K562 (cell line): ENCODE data around the gene MYL9.

Source experiments
- ATF6 ChIP-seq: sonication (generic); formaldehyde crosslinking; IDR thresholded peaks from 2 replicates; pipeline ENCODE4 v1.4.0; 2020; ENCODE audit warnings: mild to moderate bottlenecking, missing genetic modification reagents
- MYC ChIP-seq, 2 experiments: fragments of 250-450 bp in 1 of 2; sonication (Bioruptor Pico) in 1 of 2; IDR thresholded peaks; 2 replicates each; pipeline versions ENCODE4 v1.5.1 to v1.6.1; 2012 to 2021; ENCODE audit warnings: low read depth in 2 of 2, borderline replicate concordance in 1 of 2, improper control_type of control experiment in 1 of 2, low read length in 1 of 2, mild to moderate bottlenecking in 1 of 2, moderate library complexity in 1 of 2
- SREBF2 ChIP-seq: sonication (generic); formaldehyde crosslinking; IDR thresholded peaks from 2 replicates; pipeline ENCODE4 v1.4.0; 2020; ENCODE audit warnings: mild to moderate bottlenecking, missing genetic modification reagents
- USF2 ChIP-seq: sonication (generic); formaldehyde crosslinking; IDR thresholded peaks from 2 replicates; pipeline ENCODE4 v1.5.0; 2020; ENCODE audit warnings: missing genetic modification reagents
- TF ChIP-seq, protein P1 (sequence below): fragments of 250-450 bp; sonication (Bioruptor Pico); IDR thresholded peaks from 2 replicates; pipeline ENCODE4 v1.4.0; 2020
- TF ChIP-seq, protein P2 (sequence below): sonication (generic); formaldehyde crosslinking; IDR thresholded peaks from 2 replicates; pipeline ENCODE4 v1.8.0; 2022; ENCODE audit warnings: missing genetic modification reagents, mild to moderate bottlenecking, borderline replicate concordance

DNA sequence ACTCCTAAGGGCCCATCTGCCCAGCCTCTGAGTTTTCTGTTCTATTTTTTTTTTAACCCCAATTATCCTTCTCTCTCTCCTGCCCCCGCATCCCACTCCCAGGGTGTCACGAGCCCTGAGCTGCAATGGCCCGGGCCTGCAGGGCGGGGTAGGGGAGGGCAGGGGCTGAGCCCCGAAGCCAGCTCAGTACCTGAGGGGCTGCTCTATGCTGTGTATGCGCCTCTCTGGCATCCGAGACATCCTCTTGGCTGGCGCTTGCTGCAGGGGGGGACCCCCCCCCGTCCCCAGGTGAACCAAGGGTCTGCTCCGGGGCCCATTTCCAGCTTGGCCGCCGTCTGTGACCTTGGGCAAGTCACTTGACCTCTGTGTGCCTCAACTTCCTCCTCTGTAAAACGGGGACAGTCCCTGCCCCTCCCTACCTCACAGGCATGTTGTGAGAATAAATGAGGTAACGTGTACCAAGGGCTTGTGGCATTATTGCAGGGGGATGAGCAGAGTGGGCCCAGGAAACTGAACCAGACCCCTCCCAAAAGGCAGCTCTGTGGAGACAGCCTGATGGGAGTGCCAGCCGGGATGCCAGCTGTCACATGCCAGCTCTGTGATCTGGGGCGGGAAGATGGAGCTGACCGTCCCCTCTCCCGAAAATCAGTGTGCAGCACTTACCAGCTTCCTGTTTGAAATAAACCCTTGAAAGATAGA is 13.0 kb upstream of the MYL9 start:
- no peak for TF ChIP-seq USF2 (CRISPR knock-in tag)
- TF ChIP-seq, protein P1, sequence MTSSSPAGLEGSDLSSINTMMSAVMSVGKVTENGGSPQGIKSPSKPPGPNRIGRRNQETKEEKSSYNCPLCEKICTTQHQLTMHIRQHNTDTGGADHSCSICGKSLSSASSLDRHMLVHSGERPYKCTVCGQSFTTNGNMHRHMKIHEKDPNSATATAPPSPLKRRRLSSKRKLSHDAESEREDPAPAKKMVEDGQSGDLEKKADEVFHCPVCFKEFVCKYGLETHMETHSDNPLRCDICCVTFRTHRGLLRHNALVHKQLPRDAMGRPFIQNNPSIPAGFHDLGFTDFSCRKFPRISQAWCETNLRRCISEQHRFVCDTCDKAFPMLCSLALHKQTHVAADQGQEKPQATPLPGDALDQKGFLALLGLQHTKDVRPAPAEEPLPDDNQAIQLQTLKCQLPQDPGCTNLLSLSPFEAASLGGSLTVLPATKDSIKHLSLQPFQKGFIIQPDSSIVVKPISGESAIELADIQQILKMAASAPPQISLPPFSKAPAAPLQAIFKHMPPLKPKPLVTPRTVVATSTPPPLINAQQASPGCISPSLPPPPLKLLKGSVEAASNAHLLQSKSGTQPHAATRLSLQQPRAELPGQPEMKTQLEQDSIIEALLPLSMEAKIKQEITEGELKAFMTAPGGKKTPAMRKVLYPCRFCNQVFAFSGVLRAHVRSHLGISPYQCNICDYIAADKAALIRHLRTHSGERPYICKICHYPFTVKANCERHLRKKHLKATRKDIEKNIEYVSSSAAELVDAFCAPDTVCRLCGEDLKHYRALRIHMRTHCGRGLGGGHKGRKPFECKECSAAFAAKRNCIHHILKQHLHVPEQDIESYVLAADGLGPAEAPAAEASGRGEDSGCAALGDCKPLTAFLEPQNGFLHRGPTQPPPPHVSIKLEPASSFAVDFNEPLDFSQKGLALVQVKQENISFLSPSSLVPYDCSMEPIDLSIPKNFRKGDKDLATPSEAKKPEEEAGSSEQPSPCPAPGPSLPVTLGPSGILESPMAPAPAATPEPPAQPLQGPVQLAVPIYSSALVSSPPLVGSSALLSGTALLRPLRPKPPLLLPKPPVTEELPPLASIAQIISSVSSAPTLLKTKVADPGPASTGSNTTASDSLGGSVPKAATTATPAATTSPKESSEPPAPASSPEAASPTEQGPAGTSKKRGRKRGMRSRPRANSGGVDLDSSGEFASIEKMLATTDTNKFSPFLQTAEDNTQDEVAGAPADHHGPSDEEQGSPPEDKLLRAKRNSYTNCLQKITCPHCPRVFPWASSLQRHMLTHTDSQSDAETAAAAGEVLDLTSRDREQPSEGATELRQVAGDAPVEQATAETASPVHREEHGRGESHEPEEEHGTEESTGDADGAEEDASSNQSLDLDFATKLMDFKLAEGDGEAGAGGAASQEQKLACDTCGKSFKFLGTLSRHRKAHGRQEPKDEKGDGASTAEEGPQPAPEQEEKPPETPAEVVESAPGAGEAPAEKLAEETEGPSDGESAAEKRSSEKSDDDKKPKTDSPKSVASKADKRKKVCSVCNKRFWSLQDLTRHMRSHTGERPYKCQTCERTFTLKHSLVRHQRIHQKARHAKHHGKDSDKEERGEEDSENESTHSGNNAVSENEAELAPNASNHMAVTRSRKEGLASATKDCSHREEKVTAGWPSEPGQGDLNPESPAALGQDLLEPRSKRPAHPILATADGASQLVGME (CRISPR knock-in tag): no peak
- TF ChIP-seq ATF6: no peak
- no peak for TF ChIP-seq MYC (IDR thresholded peaks at IDR 0.05; ENCODE audit: low read depth, low read length)
- no peak for TF ChIP-seq MYC (CRISPR knock-in tag; IDR thresholded peaks at IDR 0.05; ENCODE audit: borderline replicate concordance, low read depth)
- no peak for TF ChIP-seq SREBF2 (CRISPR knock-in tag)
- TF ChIP-seq, protein P2, sequence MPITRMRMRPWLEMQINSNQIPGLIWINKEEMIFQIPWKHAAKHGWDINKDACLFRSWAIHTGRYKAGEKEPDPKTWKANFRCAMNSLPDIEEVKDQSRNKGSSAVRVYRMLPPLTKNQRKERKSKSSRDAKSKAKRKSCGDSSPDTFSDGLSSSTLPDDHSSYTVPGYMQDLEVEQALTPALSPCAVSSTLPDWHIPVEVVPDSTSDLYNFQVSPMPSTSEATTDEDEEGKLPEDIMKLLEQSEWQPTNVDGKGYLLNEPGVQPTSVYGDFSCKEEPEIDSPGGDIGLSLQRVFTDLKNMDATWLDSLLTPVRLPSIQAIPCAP (CRISPR knock-in tag): no peak
